Esophagus squamous epithelium (tissue), 5 donors: ENCODE results near the gene SLAMF9. TPM values are rescaled to one million over a fixed set of nuclear protein-coding genes. Genes with fewer than 3 reads are reported as not detected.
A peak's percentile ranks its signal among the peaks of the same experiment; 100 is the strongest.

Experiments used
- DNase-seq: peaks from one replicate; lab custom pipeline; 2025; lab: John Stamatoyannopoulos, UW
- H3K27ac ChIP-seq, 4 donors: fragments of 200-600 bp; sonication (generic); one replicate each; pipeline ENCODE4 v1.5.1; 2016 to 2019; ENCODE audit warnings: mild to moderate bottlenecking in 1 of 4
- H3K27me3 ChIP-seq, 4 donors: fragments of 200-600 bp; sonication (generic); 1 replicate in 3 of 4; 2 replicates in 1 of 4; pipeline versions ENCODE4 v1.5.1 to v1.6.0; 2017 to 2021; ENCODE audit warnings: antibody characterized with exemption in 1 of 4
- H3K36me3 ChIP-seq, 3 donors: fragments of 200-600 bp; sonication (generic); one replicate each; pipeline ENCODE4 v1.5.1; 2016 to 2019
- H3K4me1 ChIP-seq, 3 donors: fragments of 200-600 bp; sonication (generic); one replicate each; pipeline ENCODE4 v1.5.1; 2017 to 2019
- H3K4me3 ChIP-seq, 4 donors: fragments of 200-600 bp; sonication (generic); 1 replicate in 3 of 4; 2 replicates in 1 of 4; pipeline ENCODE4 v1.5.1; 2016 to 2019; ENCODE audit warnings: mild to moderate bottlenecking in 2 of 4, moderate library complexity in 1 of 4
- H3K9me3 ChIP-seq, 3 donors: fragments of 200-600 bp; sonication (generic); one replicate each; pipeline ENCODE4 v1.5.1; 2016 to 2019
- POLR2A ChIP-seq, 4 donors: fragments of 450-650 bp; IDR thresholded peaks; one replicate each; pipeline ENCODE4 v1.6.1; 2017; ENCODE audit warnings: antibody characterized with exemption in 4 of 4, mild to moderate bottlenecking in 4 of 4, moderate library complexity in 3 of 4
- WGBS, 2 donors: methylation state at CpG; one replicate each; pipeline ENCODE4 v1.1.5; 2018; 5-methylcytosine and 5-hydroxymethylcytosine counted together
- intact Hi-C: fragments of 100-400 bp; cut with DNase I; formaldehyde crosslinking; loops from one replicate; pipeline ENCODE4 v1.15.0; 2022
- total RNA-seq, 4 donors: library from RNA; depleted of rRNA; stranded (reverse); fragments of >200 nt; gene quantifications; one replicate each; pipeline ENCODE4 v1.1.0, GENCODE V29; 2016
- TF ChIP-seq, protein P1 (sequence below), 6 experiments: fragments of 450-650 bp in 4 of 6; fragments of 200-600 bp in 2 of 6; sonication (generic) in 2 of 6; IDR thresholded peaks; one replicate each; pipeline ENCODE4 v1.5.1; 2016 to 2019; ENCODE audit warnings: antibody characterized with exemption in 6 of 6, mild to moderate bottlenecking in 4 of 6, moderate library complexity in 4 of 6
- donor health status: DM: yes; HTN: yes; CAD: no.

Gene SLAMF9
- total RNA-seq, 4 donors from 2014 or later, result 0.92 to 0.99 TPM; not detected in 2

DNA sequence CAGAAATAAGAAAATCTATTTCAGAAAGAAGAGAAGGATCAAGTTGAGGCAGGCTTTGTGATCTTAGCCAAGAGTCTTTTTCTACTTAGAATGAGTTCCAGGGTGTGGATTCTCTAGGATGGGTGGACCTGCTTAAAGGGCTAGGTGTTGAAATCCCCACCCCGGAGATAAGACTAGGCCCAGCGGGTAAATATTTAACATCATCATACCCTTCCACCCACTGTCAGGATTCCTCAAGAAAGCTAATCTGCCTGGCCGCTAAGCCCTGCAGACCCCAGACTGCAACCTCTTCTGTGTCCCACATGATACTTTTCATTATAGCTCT lies 14.4 kb downstream of the SLAMF9 start:
- no peaks in the 10 kb centered on the region for H3K9me3 ChIP-seq
- no peak overlapping the region for H3K4me3 ChIP-seq
- peak overlapping the region; percentile 25 to 68 (median 54) for H3K27ac ChIP-seq
- TF ChIP-seq POLR2A (IDR thresholded peaks at IDR 0.05), result no peak
- TF ChIP-seq, protein P1, sequence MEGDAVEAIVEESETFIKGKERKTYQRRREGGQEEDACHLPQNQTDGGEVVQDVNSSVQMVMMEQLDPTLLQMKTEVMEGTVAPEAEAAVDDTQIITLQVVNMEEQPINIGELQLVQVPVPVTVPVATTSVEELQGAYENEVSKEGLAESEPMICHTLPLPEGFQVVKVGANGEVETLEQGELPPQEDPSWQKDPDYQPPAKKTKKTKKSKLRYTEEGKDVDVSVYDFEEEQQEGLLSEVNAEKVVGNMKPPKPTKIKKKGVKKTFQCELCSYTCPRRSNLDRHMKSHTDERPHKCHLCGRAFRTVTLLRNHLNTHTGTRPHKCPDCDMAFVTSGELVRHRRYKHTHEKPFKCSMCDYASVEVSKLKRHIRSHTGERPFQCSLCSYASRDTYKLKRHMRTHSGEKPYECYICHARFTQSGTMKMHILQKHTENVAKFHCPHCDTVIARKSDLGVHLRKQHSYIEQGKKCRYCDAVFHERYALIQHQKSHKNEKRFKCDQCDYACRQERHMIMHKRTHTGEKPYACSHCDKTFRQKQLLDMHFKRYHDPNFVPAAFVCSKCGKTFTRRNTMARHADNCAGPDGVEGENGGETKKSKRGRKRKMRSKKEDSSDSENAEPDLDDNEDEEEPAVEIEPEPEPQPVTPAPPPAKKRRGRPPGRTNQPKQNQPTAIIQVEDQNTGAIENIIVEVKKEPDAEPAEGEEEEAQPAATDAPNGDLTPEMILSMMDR (IDR thresholded peaks at IDR 0.05), result no peak
- WGBS, 2 donors, result 37 to 60% methylated on average over 3 of the region's 3 CpGs
- intact Hi-C loops, result loop anchor here (10.0 kb wide), 1 partner anchor 145 kb away; the partner anchor contains the start of gene KCNJ9
- peaks cover 0 to 44% (median 0%) of the 10 kb centered on the region in 4 donors for H3K27me3 ChIP-seq
- H3K4me1 ChIP-seq, result peaks cover 24 to 89% (median 43%) of the 10 kb centered on the region in 3 donors
- DNase-seq, result no peak
- H3K36me3 ChIP-seq, result peaks cover 0 to 4% (median 0%) of the 10 kb centered on the region in 3 donors

DNA sequence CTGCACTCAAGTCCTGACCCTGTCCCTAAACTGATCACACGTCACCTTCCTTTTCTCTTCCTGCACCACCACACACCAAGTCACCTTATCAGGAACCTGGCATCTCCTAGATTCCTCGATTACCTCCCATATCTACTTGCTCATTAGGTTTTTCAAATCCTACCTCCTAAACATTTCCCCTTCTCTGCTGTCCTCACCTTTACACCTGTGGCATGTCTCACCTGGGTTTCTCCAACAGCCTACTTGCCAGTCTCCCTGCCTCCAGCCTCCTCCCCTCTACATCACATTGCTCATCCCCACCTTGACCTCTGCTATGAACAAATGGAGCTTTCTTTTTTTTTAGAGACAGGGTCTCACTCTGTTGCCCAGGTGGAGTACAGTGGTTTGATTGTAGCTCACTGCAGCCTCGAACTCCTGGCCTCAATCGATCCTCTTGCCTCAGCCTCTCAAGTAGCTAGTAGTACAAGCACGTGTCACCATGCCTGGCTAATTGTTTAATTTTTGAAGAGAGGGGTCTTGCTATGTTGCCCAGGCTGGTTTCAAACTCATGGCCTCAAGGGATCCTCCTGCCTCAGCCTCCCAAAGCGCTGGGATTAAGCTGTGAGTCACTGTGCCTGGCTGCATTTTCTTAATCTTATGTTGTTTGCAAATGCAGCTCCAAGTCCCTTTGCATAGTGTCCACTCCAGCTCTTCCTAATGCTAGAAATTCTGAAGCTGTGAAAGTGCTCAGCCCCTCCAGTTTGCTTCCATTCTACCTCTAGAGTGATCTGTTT lies 14.9 kb downstream of the SLAMF9 start:
- 72 to 74% methylated on average over 6 of the region's 6 CpGs for WGBS, 2 donors
- intact Hi-C loops, result loop anchor here (10.0 kb wide), 1 partner anchor 146 kb away; the partner anchor contains the start of gene KCNJ9
- TF ChIP-seq, protein P1 (IDR thresholded peaks at IDR 0.05), result no peak
- no peak for TF ChIP-seq POLR2A (IDR thresholded peaks at IDR 0.05)

DNA sequence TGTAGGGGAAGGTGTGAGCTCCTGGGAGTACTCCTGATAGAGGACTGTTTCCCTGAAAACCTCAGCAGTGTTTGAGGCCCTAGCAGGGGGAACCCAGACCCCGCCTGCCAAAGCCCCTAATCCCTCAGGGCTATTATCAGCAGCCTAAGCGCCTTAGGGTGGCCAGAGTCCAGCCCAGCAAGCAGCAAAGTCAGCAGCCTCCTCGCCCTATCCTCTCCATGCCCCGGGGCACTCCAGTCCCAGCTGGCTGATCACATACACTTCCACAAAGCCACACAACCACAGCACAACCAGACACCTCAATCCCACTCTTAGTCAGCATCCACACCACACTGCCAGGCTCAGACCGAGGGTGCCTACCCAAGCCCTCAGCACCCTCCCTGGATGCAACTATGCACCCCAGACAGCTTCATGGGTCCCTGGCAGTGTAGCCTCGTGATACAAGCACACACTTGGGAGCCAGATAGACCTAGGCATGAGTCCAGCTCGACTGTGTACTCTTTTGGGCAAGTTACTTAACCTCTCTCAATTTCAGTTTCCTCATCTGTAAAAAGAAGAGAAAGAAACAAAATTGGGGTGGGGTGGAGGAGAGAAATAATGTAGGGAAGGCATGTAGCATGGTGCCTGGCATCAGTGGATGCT lies 15.7 kb downstream of the SLAMF9 start:
- no peak overlapping the region for H3K4me3 ChIP-seq
- peaks cover 0 to 4% (median 0%) of the 10 kb centered on the region in 3 donors for H3K36me3 ChIP-seq
- H3K27ac ChIP-seq, result peak overlapping the region in 3 of 4 donors; percentile 25 to 68 (median 39)
- 23% methylated on average over 5 to 7 of the region's 7 CpGs for WGBS, 2 donors
- TF ChIP-seq, protein P1 (IDR thresholded peaks at IDR 0.05), result no peak
- no peak for TF ChIP-seq POLR2A (IDR thresholded peaks at IDR 0.05)
- no peak for DNase-seq
- H3K27me3 ChIP-seq, result peaks cover 0 to 31% (median 0%) of the 10 kb centered on the region in 4 donors
- H3K4me1 ChIP-seq, result peaks cover 29 to 86% (median 33%) of the 10 kb centered on the region in 3 donors
- H3K9me3 ChIP-seq, result no peaks in the 10 kb centered on the region
- intact Hi-C loops, result loop anchor here (10.0 kb wide), 1 partner anchor 146 kb away; the partner anchor contains the start of gene KCNJ9

More for the DNA sequence above, 14.9 kb downstream of the SLAMF9 start:
- Histone ChIP-seq H3K4me1 (peaks cover 23 to 86% (median 40%) of the 10 kb centered on the region in 3 donors), H3K27me3 (peaks cover 0 to 39% (median 0%) of the 10 kb centered on the region in 4 donors), H3K36me3 (peaks cover 0 to 4% (median 0%) of the 10 kb centered on the region in 3 donors), H3K9me3 (no peaks in the 10 kb centered on the region), H3K27ac (peak overlapping the region; percentile 25 to 68 (median 54)), H3K4me3 (no peak overlapping the region)
- no peak for DNase-seq

DNA sequence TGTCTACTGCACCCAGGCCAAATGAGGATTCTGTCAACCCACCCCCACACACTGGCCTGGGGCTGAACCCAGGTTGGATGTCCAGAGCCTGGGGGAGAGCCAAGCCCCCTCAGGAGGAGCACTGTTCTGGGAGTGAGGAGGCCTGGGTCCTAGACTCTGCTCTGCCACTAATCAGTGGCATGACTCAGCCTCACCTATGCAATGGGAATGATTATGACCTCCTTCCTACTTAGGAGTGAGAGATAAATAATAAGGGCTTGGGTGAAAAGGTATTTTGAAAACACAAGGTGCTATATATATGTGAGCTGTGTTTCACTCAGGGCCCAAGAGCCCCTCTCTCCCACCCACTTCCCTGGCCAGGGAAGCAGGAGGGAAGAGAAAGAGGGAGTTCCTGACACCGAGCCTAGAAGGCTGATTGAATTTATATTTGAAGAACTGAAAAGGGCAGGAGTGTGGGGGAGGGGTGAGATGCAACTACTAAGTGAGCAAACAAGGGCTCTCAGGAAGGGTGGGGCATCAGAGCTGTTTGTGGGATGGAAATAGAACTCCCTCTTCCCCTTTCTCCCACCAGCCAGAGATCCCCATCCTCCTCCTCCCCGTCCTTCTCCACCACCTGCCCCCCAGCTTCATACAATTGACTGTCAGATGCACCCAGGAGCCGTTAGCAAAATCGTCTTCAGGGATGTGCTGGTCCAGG lies 16.8 kb downstream of the SLAMF9 start:
- H3K36me3 ChIP-seq, result peaks cover 0 to 4% (median 0%) of the 10 kb centered on the region in 3 donors
- TF ChIP-seq, protein P1 (IDR thresholded peaks at IDR 0.05), result no peak
- no peak for TF ChIP-seq POLR2A (IDR thresholded peaks at IDR 0.05)
- H3K4me3 ChIP-seq, result no peak overlapping the region
- H3K27ac ChIP-seq, result peak overlapping the region in 2 of 4 donors; percentile 0 to 18
- WGBS, 2 donors, result 35 to 46% methylated on average over 2 to 4 of the region's 4 CpGs
- no peaks in the 10 kb centered on the region for H3K9me3 ChIP-seq
- DNase-seq, result no peak
- peaks cover 0 to 20% (median 0%) of the 10 kb centered on the region in 4 donors for H3K27me3 ChIP-seq
- intact Hi-C loops, result loop anchor here (2.0 to 10.0 kb wide), 2 partner anchors 68 to 148 kb away; partner anchors contain the start of gene KCNJ9
- H3K4me1 ChIP-seq, result peaks cover 35 to 86% (median 38%) of the 10 kb centered on the region in 3 donors
